Choroid plexus epithelial cell (primary cell): Measurements from ENCODE around the gene USP32.

ENCODE experiments used
- DNase-seq: peaks from one replicate; pipeline ENCODE4 v3.0.0-alpha.2; 2010; ENCODE audit warnings: low read depth
- H3K4me3 ChIP-seq: 2 replicates; pipeline ENCODE4 v1.5.1; 2011; ENCODE audit warnings: low read depth, mild to moderate bottlenecking, control low read depth, low read length, moderate library complexity
- CTCF ChIP-seq: conservative IDR thresholded peaks from 2 replicates; pipeline ENCODE4 v1.5.1; 2011; ENCODE audit warnings: low read depth, mild to moderate bottlenecking, control low read depth, inconsistent platforms, low read length, moderate library complexity

Gene USP32

GRCh38 chr17:60252459-60252858 lies 139.5 kb downstream of the USP32 start:
- no peak for DNase-seq
- no peak for TF ChIP-seq CTCF
- no peak overlapping the region for H3K4me3 ChIP-seq

GRCh38 chr17:60249290-60249826 lies 142.6 kb downstream of the USP32 start:
- no peak overlapping the region for H3K4me3 ChIP-seq
- DNase-seq: peak; percentile 13
- TF ChIP-seq CTCF: no peak

GRCh38 chr17:60248618-60249289 lies 143.2 kb downstream of the USP32 start:
- H3K4me3 ChIP-seq: no peak overlapping the region
- TF ChIP-seq CTCF: no peak
- DNase-seq: peak; percentile 51

GRCh38 chr17:60247836-60248461 lies 144.0 kb downstream of the USP32 start:
- no peak for DNase-seq
- no peak overlapping the region for H3K4me3 ChIP-seq
- no peak for TF ChIP-seq CTCF

GRCh38 chr17:60244656-60245055 lies 147.3 kb downstream of the USP32 start:
- no peak for TF ChIP-seq CTCF
- no peak for DNase-seq
- H3K4me3 ChIP-seq: no peak overlapping the region

- TF ChIP-seq CTCF: no peak
- no peak for DNase-seq
Measured at GRCh38 chr17:60240290-60240689, 151.6 kb downstream of the USP32 start.

More at GRCh38 chr17:60240290-60240689, 151.6 kb downstream of the USP32 start:
- no peak overlapping the region for H3K4me3 ChIP-seq
